Measurements from ENCODE around the gene RFT1. TPM values are rescaled to one million over a fixed set of nuclear protein-coding genes. Genes with fewer than 3 reads are reported as not detected.

RFT1 gene
- total and polyA plus RNA-seq, 2 experiments from 2014 or later: 11.3 to 13.3 TPM

DNA sequence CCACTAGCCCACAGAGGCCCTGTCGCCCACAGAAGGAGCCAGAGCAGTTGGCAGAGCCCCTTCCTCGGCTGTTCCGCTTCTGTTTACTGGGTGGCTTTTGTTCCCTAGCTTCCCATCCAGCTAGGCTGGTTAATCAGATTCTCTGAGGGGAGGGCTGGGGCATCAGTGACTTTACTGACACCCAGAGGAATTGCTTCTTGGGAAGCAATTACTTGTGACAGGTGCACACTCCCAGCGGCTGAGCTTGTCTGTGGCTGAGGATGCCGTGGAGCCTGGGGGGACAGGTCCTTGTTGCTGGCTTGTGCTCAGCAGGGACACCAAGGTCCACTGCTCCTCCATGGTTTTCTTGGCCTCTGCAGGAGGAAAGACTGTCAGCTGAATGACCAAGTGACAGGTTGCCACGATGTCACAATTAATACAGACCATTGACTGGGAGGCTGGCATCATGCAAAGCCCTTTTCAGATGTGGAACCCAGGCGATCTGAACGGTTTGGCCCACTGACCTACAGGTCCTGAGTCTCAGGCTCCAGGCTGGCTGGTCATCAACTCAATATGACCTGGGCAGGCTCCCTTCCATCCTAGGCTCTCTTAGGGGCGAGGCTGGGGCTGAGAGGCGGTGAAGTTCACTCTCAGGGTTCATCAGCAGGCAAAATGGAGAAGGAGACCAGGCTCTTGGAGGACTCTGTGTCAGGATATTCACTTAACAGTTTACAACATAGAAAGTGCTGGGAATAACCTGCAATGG, 52.6 kb downstream of the RFT1 start:
- Mint-ChIP-seq H3K36me3 (ENCODE audit: low read depth) (no peaks in the 10 kb centered on the region), H3K27ac (no peak overlapping the region), H3K27me3 (ENCODE audit: insufficient read depth, low read depth, poor library complexity) (peaks cover 4% of the 10 kb centered on the region), H3K4me1 (peaks cover 12% of the 10 kb centered on the region), H3K4me3 (no peak overlapping the region), H3K9me3 (no peaks in the 10 kb centered on the region)
- Histone ChIP-seq H3F3A (replicated peaks; ENCODE audit: low read depth) (no peaks in the 10 kb centered on the region), H4K20me1 (replicated peaks; ENCODE audit: insufficient read depth) (no peaks in the 10 kb centered on the region), H3K9me2 (ENCODE audit: insufficient read depth) (no peaks in the 10 kb centered on the region), H3K79me2 (replicated peaks; ENCODE audit: insufficient read depth) (no peaks in the 10 kb centered on the region), H2AFZ (no peak overlapping the region), H3K4me2 (no peak overlapping the region), H3K4me1 (ENCODE audit: insufficient read depth) (peaks cover 4% of the 10 kb centered on the region; the same call in 1 of the 2 replicates), H3K36me3 (ENCODE audit: insufficient read depth) (no peaks in the 10 kb centered on the region), H3K27ac (ENCODE audit: low read depth) (no peak overlapping the region), H3K27me3 (ENCODE audit: insufficient read depth) (no peaks in the 10 kb centered on the region), H3K4me3 (no peak overlapping the region)
- DNase-seq (ENCODE audit: low spot score) (no peak), ATAC-seq (no peak)
- TF ChIP-seq CREB1 (CRISPR knock-in tag; IDR thresholded peaks at IDR 0.05; ENCODE audit: low read depth): no peak
- TF ChIP-seq, protein P1, sequence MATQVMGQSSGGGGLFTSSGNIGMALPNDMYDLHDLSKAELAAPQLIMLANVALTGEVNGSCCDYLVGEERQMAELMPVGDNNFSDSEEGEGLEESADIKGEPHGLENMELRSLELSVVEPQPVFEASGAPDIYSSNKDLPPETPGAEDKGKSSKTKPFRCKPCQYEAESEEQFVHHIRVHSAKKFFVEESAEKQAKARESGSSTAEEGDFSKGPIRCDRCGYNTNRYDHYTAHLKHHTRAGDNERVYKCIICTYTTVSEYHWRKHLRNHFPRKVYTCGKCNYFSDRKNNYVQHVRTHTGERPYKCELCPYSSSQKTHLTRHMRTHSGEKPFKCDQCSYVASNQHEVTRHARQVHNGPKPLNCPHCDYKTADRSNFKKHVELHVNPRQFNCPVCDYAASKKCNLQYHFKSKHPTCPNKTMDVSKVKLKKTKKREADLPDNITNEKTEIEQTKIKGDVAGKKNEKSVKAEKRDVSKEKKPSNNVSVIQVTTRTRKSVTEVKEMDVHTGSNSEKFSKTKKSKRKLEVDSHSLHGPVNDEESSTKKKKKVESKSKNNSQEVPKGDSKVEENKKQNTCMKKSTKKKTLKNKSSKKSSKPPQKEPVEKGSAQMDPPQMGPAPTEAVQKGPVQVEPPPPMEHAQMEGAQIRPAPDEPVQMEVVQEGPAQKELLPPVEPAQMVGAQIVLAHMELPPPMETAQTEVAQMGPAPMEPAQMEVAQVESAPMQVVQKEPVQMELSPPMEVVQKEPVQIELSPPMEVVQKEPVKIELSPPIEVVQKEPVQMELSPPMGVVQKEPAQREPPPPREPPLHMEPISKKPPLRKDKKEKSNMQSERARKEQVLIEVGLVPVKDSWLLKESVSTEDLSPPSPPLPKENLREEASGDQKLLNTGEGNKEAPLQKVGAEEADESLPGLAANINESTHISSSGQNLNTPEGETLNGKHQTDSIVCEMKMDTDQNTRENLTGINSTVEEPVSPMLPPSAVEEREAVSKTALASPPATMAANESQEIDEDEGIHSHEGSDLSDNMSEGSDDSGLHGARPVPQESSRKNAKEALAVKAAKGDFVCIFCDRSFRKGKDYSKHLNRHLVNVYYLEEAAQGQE (IDR thresholded peaks at IDR 0.05; ENCODE audit: unreplicated experiment): no peak

DNA sequence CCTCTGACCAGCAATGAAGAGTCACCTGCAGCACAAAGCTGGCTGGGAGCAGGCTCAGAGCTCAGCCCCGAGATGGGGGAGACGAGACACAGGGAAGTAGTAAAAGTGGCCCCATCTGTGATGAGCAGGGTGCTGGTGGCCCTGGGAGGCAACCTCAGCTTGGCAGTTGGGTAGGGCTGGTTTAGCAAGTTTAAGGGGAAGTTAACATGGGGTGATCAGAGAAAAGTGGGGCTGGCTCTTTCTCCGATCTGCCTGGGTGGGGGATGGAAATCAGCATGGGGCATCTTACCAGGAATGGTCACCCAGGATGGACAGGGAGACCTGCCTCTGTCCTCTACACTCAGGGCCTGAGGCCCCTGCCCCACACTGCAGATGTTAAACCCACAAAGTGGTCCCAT, 54.5 kb downstream of the RFT1 start:
- H3K4me3 ChIP-seq: no peak overlapping the region
- Mint-ChIP-seq H3K36me3 (ENCODE audit: low read depth) (no peaks in the 10 kb centered on the region), H3K4me3 (no peak overlapping the region), H3K9me3 (no peaks in the 10 kb centered on the region), H3K27me3 (ENCODE audit: insufficient read depth, low read depth, poor library complexity) (peaks cover 3% of the 10 kb centered on the region), H3K4me1 (peaks cover 17% of the 10 kb centered on the region), H3K27ac (no peak overlapping the region)
- no peak overlapping the region for H3K4me2 ChIP-seq
- DNase-seq (ENCODE audit: low spot score) (no peak), ATAC-seq (no peak)
- H3K4me1 ChIP-seq (ENCODE audit: insufficient read depth): peaks cover 7% of the 10 kb centered on the region
- no peaks in the 10 kb centered on the region for H3K9me2 ChIP-seq (ENCODE audit: insufficient read depth)
- H3K36me3 ChIP-seq (ENCODE audit: insufficient read depth): no peaks in the 10 kb centered on the region
- no peaks in the 10 kb centered on the region for H3K79me2 ChIP-seq (replicated peaks; ENCODE audit: insufficient read depth)
- H3K27ac ChIP-seq (ENCODE audit: low read depth): no peak overlapping the region
- H2AFZ ChIP-seq: no peak overlapping the region
- no peaks in the 10 kb centered on the region for H4K20me1 ChIP-seq (replicated peaks; ENCODE audit: insufficient read depth)
- no peaks in the 10 kb centered on the region for H3F3A ChIP-seq (replicated peaks; ENCODE audit: low read depth)
- no peaks in the 10 kb centered on the region for H3K27me3 ChIP-seq (ENCODE audit: insufficient read depth)
- no peak for TF ChIP-seq ZNF331 (CRISPR knock-in tag; IDR thresholded peaks at IDR 0.05; ENCODE audit: low read depth)
- TF ChIP-seq, protein P2, sequence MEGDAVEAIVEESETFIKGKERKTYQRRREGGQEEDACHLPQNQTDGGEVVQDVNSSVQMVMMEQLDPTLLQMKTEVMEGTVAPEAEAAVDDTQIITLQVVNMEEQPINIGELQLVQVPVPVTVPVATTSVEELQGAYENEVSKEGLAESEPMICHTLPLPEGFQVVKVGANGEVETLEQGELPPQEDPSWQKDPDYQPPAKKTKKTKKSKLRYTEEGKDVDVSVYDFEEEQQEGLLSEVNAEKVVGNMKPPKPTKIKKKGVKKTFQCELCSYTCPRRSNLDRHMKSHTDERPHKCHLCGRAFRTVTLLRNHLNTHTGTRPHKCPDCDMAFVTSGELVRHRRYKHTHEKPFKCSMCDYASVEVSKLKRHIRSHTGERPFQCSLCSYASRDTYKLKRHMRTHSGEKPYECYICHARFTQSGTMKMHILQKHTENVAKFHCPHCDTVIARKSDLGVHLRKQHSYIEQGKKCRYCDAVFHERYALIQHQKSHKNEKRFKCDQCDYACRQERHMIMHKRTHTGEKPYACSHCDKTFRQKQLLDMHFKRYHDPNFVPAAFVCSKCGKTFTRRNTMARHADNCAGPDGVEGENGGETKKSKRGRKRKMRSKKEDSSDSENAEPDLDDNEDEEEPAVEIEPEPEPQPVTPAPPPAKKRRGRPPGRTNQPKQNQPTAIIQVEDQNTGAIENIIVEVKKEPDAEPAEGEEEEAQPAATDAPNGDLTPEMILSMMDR (conservative IDR thresholded peaks at IDR 0.05; ENCODE audit: low read depth in 2 of 2): no peak
- TF ChIP-seq STAT1 (IDR thresholded peaks at IDR 0.05; ENCODE audit: unreplicated experiment): no peak
- TF ChIP-seq, protein P1 (IDR thresholded peaks at IDR 0.05; ENCODE audit: unreplicated experiment): no peak
- TF ChIP-seq, protein P3, sequence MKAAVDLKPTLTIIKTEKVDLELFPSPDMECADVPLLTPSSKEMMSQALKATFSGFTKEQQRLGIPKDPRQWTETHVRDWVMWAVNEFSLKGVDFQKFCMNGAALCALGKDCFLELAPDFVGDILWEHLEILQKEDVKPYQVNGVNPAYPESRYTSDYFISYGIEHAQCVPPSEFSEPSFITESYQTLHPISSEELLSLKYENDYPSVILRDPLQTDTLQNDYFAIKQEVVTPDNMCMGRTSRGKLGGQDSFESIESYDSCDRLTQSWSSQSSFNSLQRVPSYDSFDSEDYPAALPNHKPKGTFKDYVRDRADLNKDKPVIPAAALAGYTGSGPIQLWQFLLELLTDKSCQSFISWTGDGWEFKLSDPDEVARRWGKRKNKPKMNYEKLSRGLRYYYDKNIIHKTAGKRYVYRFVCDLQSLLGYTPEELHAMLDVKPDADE (IDR thresholded peaks at IDR 0.05): no peak
